SK-N-SH (cell line): ENCODE results near the gene APBB3.

ENCODE experiments used
- CTCF ChIP-seq: fragments of 200-600 bp; sonication (generic); IDR thresholded peaks from 2 replicates; pipeline ENCODE4 v1.6.1; 2017; ENCODE audit warnings: antibody characterized with exemption, mild to moderate bottlenecking, moderate library complexity
- ELF1 ChIP-seq: IDR thresholded peaks from 2 replicates; pipeline ENCODE4 v1.4.0; 2012
- EP300 ChIP-seq, 2 experiments: IDR thresholded peaks; 2 replicates each; pipeline versions ENCODE4 v1.4.0 to v1.6.1; 2012; ENCODE audit warnings: borderline replicate concordance in 1 of 2, low read depth in 1 of 2, low read length in 1 of 2
- GABPA ChIP-seq: IDR thresholded peaks from 2 replicates; pipeline ENCODE4 v1.4.0; 2012; ENCODE audit warnings: low read depth, mild to moderate bottlenecking
- USF2 ChIP-seq: fragments of 150-350 bp; IDR thresholded peaks from 2 replicates; pipeline ENCODE4 v1.6.1; 2017; ENCODE audit warnings: antibody characterized with exemption, low read length, low read depth, borderline replicate concordance
- YY1 ChIP-seq: IDR thresholded peaks from 2 replicates; pipeline ENCODE4 v1.4.0; 2012; ENCODE audit warnings: low read depth, mild to moderate bottlenecking

- no peak for TF ChIP-seq EP300 (IDR thresholded peaks at IDR 0.05; ENCODE audit: borderline replicate concordance in 1 of 2, low read depth in 1 of 2, low read length in 1 of 2)
- no peak for TF ChIP-seq YY1
- no peak for TF ChIP-seq GABPA
- no peak for TF ChIP-seq CTCF
- TF ChIP-seq USF2: no peak
- no peak for TF ChIP-seq ELF1
These were observed 4.8 kb upstream of the APBB3 start for GRCh38 chr5:140569197-140569596.
